H1 (cell line): ENCODE measurements around the gene SCN8A.

Source experiments
- EZH2 ChIP-seq: fragments of 200-600 bp; sonication (generic); IDR thresholded peaks from 2 replicates; pipeline ENCODE4 v1.7.1; 2012; ENCODE audit warnings: low read depth, mild to moderate bottlenecking, moderate library complexity, low read length, inconsistent platforms; ENCODE audit not compliant: severe bottlenecking
- NRF1 ChIP-seq: IDR thresholded peaks from 2 replicates; pipeline ENCODE4 v1.6.1; 2011; ENCODE audit warnings: mild to moderate bottlenecking, low read depth, low read length, improper control_type of control experiment
- POLR2A ChIP-seq, 2 experiments: IDR thresholded peaks; 1 replicate in 1 of 2; 2 replicates in 1 of 2; pipeline ENCODE4 v1.6.1; 2011; ENCODE audit warnings: low read depth in 2 of 2, low read length in 2 of 2, mild to moderate bottlenecking in 2 of 2; ENCODE audit errors: control extremely low read depth in 1 of 2
- SP4 ChIP-seq: IDR thresholded peaks from 2 replicates; pipeline ENCODE4 v1.6.1; 2012; ENCODE audit warnings: low read length, inconsistent platforms
- SUZ12 ChIP-seq: fragments of 200-600 bp; sonication (generic); IDR thresholded peaks from 2 replicates; pipeline ENCODE4 v1.6.1; 2012; ENCODE audit warnings: mild to moderate bottlenecking, inconsistent platforms, low read length, moderate library complexity, mixed read lengths
- TF ChIP-seq, protein P1 (sequence below), 3 experiments: IDR thresholded peaks; 1 replicate in 2 of 3; 2 replicates in 1 of 3; pipeline versions ENCODE4 v1.5.1 to v1.6.1; 2011; ENCODE audit warnings: low read length in 3 of 3, mild to moderate bottlenecking in 3 of 3, inconsistent platforms in 2 of 3, low read depth in 1 of 3, moderate library complexity in 1 of 3; ENCODE audit not compliant: insufficient read depth in 1 of 3; ENCODE audit errors: control extremely low read depth in 1 of 3

DNA sequence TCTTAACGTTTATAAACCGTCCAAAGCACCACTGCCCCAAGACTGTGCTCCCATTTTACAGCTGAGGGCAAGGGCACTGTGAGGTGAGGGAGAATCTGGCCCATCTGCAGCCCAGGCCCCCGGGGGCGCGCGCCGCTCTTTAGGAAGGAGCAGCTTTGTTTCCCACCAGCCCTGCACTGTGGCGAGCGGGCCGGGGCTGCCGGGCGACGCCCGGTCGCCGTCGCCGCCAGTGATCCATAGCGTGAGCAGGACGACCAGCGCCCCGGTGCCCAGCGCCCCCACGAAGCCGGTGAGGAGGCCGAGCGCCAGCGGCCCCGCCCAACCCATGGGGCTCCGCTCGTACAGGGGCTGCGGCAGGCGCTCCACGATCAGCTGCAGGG, 222.9 kb downstream of the SCN8A start:
- TF ChIP-seq, protein P1, sequence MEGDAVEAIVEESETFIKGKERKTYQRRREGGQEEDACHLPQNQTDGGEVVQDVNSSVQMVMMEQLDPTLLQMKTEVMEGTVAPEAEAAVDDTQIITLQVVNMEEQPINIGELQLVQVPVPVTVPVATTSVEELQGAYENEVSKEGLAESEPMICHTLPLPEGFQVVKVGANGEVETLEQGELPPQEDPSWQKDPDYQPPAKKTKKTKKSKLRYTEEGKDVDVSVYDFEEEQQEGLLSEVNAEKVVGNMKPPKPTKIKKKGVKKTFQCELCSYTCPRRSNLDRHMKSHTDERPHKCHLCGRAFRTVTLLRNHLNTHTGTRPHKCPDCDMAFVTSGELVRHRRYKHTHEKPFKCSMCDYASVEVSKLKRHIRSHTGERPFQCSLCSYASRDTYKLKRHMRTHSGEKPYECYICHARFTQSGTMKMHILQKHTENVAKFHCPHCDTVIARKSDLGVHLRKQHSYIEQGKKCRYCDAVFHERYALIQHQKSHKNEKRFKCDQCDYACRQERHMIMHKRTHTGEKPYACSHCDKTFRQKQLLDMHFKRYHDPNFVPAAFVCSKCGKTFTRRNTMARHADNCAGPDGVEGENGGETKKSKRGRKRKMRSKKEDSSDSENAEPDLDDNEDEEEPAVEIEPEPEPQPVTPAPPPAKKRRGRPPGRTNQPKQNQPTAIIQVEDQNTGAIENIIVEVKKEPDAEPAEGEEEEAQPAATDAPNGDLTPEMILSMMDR (IDR thresholded peaks at IDR 0.05; ENCODE audit: control extremely low read depth in 1 of 3, insufficient read depth in 1 of 3, low read depth in 1 of 3, low read length in 3 of 3): no peak
- no peak for TF ChIP-seq NRF1
- no peak for TF ChIP-seq SUZ12
- TF ChIP-seq EZH2: no peak
- TF ChIP-seq SP4: no peak
- TF ChIP-seq POLR2A (IDR thresholded peaks at IDR 0.05; ENCODE audit: control extremely low read depth in 1 of 2, low read depth in 2 of 2, low read length in 2 of 2): no peak
